Measurements from ENCODE around the gene SLC30A5.

The SLC30A5 gene

DNA sequence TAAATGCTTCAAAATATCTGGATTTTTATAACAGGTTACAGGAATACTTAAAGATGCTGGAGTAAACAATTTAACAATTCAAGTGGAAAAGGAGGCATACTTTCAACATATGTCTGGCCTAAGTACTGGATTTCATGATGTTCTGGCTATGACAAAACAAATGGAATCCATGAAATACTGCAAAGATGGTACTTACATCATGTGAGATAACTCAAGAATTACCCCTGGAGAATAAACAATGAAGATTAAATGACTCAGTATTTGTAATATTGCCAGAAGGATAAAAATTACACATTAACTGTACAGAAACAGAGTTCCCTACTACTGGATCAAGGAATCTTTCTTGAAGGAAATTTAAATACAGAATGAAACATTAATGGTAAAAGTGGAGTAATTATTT is 35.6 kb downstream of the SLC30A5 start:
- Histone ChIP-seq H3K27ac (replicated peaks) (no peak overlapping the region), H3K27me3 (ENCODE audit: insufficient read depth, poor library complexity, severe bottlenecking) (no peaks in the 10 kb centered on the region), H3K4me3 (replicated peaks; ENCODE audit: insufficient read depth, low read length) (no peak overlapping the region)
- DNase-seq (ENCODE audit: low read depth in 1 of 2, low spot score in 1 of 2): no peak
- no peak for TF ChIP-seq POLR2AphosphoS5 (IDR thresholded peaks at IDR 0.05; ENCODE audit: low read depth)
- TF ChIP-seq, protein P1, sequence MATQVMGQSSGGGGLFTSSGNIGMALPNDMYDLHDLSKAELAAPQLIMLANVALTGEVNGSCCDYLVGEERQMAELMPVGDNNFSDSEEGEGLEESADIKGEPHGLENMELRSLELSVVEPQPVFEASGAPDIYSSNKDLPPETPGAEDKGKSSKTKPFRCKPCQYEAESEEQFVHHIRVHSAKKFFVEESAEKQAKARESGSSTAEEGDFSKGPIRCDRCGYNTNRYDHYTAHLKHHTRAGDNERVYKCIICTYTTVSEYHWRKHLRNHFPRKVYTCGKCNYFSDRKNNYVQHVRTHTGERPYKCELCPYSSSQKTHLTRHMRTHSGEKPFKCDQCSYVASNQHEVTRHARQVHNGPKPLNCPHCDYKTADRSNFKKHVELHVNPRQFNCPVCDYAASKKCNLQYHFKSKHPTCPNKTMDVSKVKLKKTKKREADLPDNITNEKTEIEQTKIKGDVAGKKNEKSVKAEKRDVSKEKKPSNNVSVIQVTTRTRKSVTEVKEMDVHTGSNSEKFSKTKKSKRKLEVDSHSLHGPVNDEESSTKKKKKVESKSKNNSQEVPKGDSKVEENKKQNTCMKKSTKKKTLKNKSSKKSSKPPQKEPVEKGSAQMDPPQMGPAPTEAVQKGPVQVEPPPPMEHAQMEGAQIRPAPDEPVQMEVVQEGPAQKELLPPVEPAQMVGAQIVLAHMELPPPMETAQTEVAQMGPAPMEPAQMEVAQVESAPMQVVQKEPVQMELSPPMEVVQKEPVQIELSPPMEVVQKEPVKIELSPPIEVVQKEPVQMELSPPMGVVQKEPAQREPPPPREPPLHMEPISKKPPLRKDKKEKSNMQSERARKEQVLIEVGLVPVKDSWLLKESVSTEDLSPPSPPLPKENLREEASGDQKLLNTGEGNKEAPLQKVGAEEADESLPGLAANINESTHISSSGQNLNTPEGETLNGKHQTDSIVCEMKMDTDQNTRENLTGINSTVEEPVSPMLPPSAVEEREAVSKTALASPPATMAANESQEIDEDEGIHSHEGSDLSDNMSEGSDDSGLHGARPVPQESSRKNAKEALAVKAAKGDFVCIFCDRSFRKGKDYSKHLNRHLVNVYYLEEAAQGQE (IDR thresholded peaks at IDR 0.05; ENCODE audit: insufficient replicate concordance, low read depth): no peak
- TF ChIP-seq, protein P2, sequence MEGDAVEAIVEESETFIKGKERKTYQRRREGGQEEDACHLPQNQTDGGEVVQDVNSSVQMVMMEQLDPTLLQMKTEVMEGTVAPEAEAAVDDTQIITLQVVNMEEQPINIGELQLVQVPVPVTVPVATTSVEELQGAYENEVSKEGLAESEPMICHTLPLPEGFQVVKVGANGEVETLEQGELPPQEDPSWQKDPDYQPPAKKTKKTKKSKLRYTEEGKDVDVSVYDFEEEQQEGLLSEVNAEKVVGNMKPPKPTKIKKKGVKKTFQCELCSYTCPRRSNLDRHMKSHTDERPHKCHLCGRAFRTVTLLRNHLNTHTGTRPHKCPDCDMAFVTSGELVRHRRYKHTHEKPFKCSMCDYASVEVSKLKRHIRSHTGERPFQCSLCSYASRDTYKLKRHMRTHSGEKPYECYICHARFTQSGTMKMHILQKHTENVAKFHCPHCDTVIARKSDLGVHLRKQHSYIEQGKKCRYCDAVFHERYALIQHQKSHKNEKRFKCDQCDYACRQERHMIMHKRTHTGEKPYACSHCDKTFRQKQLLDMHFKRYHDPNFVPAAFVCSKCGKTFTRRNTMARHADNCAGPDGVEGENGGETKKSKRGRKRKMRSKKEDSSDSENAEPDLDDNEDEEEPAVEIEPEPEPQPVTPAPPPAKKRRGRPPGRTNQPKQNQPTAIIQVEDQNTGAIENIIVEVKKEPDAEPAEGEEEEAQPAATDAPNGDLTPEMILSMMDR (IDR thresholded peaks at IDR 0.05; ENCODE audit: insufficient read depth, low read length): no peak
- TF ChIP-seq GABPA (IDR thresholded peaks at IDR 0.05; ENCODE audit: low read depth): no peak
- no peak for TF ChIP-seq SPI1 (IDR thresholded peaks at IDR 0.05; ENCODE audit: borderline replicate concordance, low read depth)

DNA sequence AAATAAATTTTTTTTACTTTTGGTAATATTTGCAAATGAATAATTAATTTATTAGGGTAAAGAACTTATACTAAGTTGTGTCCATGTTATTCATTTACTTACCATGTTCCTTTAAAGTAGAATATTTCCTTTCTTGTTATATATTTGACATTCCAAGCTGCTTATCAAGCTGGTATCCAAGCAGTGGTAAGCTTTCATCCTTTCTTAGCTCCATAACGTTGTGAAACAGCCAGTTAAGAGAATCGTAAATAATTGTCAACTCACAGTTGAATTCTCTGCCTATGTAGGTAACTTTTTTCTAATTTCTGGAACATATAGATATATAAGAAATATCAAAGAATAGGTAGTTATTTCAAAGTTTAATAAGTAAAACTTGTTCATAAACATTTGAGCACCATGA is 36.4 kb downstream of the SLC30A5 start:
- DNase-seq (ENCODE audit: low read depth in 1 of 2, low spot score in 1 of 2): no peak
- Histone ChIP-seq H3K27me3 (ENCODE audit: insufficient read depth, poor library complexity, severe bottlenecking) (no peaks in the 10 kb centered on the region), H3K27ac (replicated peaks) (no peak overlapping the region), H3K4me3 (replicated peaks; ENCODE audit: insufficient read depth, low read length) (no peak overlapping the region)
- TF ChIP-seq GABPA (IDR thresholded peaks at IDR 0.05; ENCODE audit: low read depth): no peak

DNA sequence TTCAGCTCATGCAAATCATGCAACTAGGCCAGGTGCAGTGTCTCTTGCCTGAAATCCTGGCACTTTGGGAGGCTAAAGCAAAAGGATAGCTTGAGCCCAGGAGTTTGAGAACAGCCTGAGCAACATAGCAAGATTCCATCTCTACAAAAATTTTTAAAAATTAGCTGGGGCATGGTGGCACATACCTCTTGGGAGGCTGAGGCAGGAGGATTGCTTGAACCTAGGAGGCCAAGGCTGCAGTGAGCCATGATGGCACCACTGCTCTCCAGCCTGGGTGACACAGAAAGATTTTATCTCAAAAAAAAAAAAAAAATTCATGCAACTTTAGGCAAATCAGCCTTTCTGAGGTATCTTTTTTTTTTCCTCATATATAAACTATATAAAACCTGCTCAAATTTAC is 37.5 kb downstream of the SLC30A5 start:
- DNase-seq (ENCODE audit: low read depth in 1 of 2, low spot score in 1 of 2): no peak
- H3K27ac ChIP-seq (replicated peaks): no peak overlapping the region
- no peak overlapping the region for H3K4me3 ChIP-seq (replicated peaks; ENCODE audit: insufficient read depth, low read length)
- H3K27me3 ChIP-seq (ENCODE audit: insufficient read depth, poor library complexity, severe bottlenecking): no peaks in the 10 kb centered on the region
- no peak for TF ChIP-seq SPI1 (IDR thresholded peaks at IDR 0.05; ENCODE audit: borderline replicate concordance, low read depth)
- TF ChIP-seq, protein P1 (IDR thresholded peaks at IDR 0.05; ENCODE audit: insufficient replicate concordance, low read depth): no peak
- no peak for TF ChIP-seq POLR2AphosphoS5 (IDR thresholded peaks at IDR 0.05; ENCODE audit: low read depth)
- TF ChIP-seq GABPA (IDR thresholded peaks at IDR 0.05; ENCODE audit: low read depth): no peak
- TF ChIP-seq, protein P2 (IDR thresholded peaks at IDR 0.05; ENCODE audit: insufficient read depth, low read length): no peak

DNA sequence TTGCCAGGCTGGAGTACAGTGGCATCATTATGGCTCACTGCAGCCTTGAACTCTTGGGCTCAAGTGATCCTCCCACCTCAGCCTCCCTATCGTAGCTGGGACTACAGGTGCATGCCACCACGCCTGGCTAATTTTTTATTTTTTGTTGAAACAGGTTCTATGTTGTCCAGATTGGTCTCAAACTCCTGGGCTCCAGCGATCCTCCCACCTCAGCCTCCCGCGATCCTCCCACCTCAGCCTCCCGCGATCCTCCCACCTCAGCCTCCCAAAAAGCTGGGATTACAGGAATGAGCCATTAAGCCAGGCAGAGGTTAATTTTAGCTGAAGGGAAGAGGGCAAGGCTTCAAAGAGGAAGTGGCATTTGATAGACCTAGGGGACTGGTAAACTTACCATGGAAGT is 40.3 kb downstream of the SLC30A5 start:
- Histone ChIP-seq H3K27ac (replicated peaks) (no peak overlapping the region), H3K4me3 (replicated peaks; ENCODE audit: insufficient read depth, low read length) (no peak overlapping the region), H3K27me3 (ENCODE audit: insufficient read depth, poor library complexity, severe bottlenecking) (no peaks in the 10 kb centered on the region)
- TF ChIP-seq, protein P2 (IDR thresholded peaks at IDR 0.05; ENCODE audit: insufficient read depth, low read length): no peak
- peak; percentile 27; the same call in 1 of the 2 replicates for TF ChIP-seq SPI1 (IDR thresholded peaks at IDR 0.05; ENCODE audit: borderline replicate concordance, low read depth)
- DNase-seq (ENCODE audit: low read depth in 1 of 2, low spot score in 1 of 2): no peak
